CD4-positive, alpha-beta T cell treated with Interleukin-17A for 1 hour (primary cell): Measurements from ENCODE around the gene DIS3L2.
A peak's percentile ranks its signal among the peaks of the same experiment; 100 is the strongest.

Source experiments
- DNase-seq: peaks from one replicate; pipeline ENCODE4 v3.0.0-alpha.2; 2020

Gene DIS3L2

GRCh38 chr2:232276084-232276732 lies 314.7 kb downstream of the DIS3L2 start:
- no peak for DNase-seq

DNA sequence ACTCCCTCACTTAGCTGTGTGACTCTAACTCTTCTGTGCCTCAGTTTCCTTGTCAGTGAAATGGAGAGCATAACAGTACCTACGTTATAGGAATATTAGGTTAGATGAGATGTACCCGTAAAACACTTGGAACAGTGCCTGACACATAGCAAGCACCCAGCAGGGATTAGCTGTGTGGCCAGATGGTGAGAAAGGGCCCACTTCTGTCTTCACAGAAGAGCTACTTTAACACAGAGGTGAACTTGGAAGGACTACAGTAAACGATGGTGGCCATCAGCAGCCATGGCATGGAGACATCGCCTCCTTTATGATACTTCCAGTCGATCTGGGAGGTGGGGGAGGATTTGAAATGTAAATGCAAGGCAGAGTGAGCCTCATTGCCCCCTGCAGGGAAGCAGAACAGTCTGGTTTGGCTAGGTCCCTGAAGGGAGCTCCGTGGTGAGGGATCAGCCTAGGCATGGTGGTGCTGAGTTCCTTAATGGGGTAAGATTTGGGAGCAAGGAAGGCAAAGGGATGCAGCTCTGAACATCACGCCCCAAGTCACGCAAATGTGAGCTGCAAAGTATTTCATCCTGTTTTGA lies 315.3 kb downstream of the DIS3L2 start:
- DNase-seq = no peak

DNA sequence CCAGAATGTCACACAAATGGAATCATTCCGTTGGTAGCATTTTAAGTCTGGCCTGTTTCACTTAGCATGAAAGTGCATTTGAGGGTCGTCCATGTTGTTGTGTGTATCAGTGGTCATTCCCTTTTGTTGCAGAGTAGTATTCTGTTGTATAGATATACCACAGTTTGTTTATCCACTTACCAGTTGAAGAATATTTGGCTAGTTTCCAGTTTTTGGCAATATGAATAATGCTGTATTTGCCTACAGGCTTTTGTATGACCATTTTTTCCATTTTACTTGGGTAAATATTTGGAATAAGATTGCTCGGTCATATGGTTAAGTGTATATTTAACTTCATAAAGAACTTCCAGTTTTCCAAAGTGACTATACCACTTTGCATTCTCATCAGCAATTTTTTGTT lies 317.0 kb downstream of the DIS3L2 start:
- DNase-seq = no peak

- no peak for DNase-seq
Measured at GRCh38 chr2:232280341-232280740, 318.8 kb downstream of the DIS3L2 start.

DNA sequence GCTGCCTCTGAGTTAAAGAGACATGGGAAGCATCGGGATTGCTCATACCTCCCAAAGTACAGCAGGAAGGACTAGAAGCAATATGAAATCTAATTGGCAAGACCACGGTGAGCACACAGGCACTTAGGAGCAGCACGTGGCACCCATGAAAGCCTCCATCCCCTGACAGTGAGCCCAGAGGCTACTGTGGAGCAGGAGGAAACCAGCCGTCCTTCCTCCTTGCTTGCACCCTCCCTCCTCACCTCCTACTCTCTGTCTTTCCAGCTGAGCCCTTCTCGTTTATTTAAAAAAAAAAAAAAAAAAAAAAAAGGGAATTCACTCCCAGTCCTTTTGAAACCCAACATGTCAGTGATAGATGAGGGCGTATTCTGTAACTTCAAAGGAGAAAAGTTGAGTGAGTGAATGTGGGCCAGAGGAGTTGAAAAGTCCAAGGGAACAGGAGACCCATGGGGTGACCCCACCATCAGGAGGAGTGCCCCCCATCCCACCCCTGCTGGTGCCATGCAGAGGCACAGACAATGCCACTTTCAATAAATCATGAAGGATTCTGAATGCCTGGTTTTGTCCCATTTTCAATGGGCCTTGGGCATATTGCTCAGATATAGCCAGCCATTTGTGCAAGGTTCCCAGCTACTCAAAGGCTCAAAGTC lies 320.5 kb downstream of the DIS3L2 start:
- no peak for DNase-seq

GRCh38 chr2:232282508-232283055 lies 321.1 kb downstream of the DIS3L2 start:
- DNase-seq = no peak

- no peak for DNase-seq
Measured at GRCh38 chr2:232286001-232286868, 324.7 kb downstream of the DIS3L2 start.

DNA sequence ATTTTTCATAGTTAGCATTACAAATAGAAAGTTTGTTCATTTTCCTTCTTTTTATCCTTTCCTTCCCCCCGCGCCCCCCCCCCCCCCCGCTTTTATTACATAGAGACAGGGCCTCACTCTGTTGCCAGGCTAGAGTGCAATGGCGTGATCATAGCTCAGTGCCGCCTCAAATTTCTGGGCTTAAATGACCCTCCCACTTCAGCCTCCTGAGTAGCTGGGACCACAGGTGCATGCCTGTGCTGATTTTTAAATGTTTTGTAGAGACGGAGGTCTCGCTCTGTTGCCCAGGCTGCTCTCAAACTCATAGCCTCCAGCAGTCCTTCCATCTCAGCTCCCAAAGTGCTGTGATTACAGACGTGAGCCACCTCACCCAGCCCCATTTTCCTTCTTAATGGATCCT lies 325.8 kb downstream of the DIS3L2 start:
- DNase-seq = no peak

GRCh38 chr2:232288489-232289030 lies 327.0 kb downstream of the DIS3L2 start:
- no peak for DNase-seq

DNA sequence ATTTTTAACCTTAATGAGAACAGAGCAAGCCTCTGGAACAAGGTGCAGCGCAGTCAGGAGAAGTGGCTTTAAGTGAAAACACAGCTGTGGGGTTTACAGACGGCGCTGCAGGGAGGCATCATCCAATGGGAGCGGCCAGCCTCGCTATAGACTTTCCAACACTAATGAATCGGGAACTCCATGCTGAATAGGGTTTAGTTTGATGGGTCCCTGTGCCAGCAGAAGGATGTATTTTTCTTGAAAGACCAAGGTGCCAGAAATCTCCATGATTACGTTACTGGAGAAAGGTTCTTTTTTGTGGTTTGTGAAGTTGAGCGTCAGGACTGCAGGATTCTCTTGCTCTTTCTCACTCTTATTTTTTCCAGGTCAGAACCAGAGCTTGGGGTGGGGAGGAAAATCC lies 329.2 kb downstream of the DIS3L2 start:
- DNase-seq = no peak

GRCh38 chr2:232291343-232291742 lies 329.8 kb downstream of the DIS3L2 start:
- no peak for DNase-seq

- DNase-seq = peak; percentile 46
Measured at GRCh38 chr2:232292395-232293154, 331.1 kb downstream of the DIS3L2 start.

DNA sequence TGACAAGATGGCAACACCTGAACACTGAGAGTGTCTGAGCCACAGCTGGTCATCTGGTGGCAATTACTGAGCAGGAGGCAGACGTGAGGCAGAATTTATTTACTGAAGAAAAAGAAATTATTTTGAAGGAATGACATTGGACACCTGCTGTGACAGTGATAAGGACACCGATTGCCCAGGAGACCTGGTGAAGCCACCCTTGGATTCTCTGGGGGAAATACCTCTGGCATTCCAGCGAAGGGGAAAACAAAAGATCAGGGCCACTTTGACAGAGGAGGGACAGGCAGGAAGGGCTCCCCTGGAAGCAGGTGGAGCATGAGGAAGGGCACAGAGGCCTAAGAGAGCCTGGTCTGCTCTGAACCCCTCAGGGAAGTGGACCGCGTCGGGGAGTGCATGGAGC lies 331.7 kb downstream of the DIS3L2 start:
- DNase-seq = no peak

DNA sequence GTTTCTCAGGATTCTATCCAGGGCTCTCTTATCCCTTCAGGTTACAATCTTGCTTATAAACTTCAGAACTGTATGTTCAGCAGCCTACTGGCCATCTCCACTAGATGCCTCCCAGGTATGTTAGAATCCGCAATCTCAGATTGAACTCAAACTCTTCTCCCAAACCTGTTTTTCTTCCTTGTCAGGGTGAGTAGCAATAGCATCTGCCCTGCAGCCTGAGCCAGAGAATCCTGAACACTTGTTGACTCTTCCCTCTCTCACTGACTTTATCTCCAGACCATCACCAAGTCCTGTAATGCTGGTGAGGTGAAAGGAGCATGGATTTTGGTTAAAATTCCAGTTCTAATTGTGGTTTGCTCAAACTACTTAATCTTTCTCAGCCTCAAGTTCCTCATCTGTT lies 334.5 kb downstream of the DIS3L2 start:
- DNase-seq = no peak

DNA sequence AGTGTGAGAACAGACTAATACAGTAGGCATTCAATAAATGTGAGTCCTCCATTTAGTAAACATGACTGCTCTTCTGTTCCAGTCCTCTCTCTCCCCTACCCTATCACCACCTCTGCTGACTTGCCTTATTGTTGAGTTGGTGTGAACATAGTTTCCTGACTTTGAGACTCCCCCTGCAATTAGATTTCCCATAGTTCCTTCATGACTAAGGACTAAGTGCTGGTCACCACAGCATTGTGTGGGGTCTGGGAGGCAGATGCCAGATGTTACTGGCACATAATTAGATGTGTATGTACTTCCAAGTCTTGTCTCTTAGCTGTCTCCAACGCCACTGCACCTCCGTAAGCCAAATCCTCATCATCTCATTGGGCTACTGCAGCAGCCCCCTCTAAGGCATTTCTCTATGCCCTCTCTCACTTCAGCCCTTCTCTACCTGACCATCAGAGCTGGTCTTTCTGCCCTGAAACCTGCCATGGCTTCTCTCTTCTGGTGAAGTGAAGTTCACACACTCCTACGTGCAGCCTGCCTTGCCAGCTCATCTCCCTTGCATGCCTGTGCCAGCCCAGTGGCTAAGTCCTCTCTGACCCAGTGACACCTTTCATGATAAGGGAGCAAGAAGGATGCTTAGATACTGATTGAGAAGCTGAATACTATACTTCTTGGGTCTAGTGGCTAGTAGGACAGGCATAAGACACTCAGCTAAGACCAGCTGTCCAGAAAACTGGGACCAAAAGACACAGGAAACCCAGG lies 335.4 kb downstream of the DIS3L2 start:
- no peak for DNase-seq

DNA sequence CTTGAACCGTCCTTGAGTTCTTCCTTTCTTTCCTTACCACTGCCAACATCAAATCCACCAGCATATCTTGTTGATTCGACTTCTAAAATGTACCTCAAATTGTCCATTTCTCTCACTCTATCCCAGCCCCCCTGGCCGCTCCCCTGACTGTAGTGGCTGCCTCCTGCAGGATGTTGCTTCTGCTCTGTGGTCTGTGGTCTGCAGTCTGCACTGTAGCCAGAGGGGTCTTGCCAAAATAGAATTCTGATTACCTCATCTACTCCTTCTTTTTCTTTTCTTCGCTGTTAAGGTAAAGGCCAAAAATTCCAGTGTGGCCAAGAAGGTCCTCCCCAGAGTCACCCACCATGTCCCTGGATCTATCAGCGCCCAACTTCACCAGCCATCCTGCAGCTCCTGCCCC lies 337.6 kb downstream of the DIS3L2 start:
- no peak for DNase-seq

DNA sequence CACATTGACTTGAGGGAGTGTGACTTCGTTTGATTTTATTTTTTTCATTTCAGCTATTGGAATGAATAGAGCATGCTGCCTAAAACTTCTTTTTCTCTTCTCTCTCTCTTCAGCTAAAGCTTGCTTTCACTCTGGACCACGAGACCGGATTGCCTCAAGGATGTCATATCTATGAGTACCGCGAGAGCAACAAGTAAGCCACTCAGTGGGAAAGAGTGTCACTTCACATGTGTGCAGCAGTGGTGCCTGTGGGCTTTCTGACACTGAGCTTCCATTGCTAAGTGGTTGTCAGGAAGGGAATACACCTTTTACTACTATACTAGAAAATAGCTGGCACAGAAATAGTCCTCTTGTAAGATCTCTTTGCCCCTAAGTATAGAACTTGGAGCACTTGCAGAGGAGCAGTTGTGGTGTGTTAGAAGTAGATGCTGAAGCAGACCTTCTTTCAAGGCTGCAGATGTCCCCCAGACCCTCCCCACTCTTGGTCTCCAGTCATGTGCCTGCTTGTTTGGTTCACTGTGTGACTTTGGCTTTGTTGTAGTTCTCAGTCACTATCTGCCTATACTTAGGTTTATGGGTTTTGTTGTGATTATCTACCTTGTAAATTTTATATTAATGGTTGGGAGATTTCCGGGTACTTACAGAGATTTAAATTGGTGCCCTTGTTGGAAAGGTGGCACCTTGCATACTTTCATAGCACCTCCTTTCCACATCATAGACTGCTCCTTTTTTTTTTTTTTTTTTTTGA lies 338.6 kb downstream of the DIS3L2 start:
- no peak for DNase-seq

- DNase-seq = no peak
Measured at GRCh38 chr2:232300894-232301387, 339.4 kb downstream of the DIS3L2 start.

DNA sequence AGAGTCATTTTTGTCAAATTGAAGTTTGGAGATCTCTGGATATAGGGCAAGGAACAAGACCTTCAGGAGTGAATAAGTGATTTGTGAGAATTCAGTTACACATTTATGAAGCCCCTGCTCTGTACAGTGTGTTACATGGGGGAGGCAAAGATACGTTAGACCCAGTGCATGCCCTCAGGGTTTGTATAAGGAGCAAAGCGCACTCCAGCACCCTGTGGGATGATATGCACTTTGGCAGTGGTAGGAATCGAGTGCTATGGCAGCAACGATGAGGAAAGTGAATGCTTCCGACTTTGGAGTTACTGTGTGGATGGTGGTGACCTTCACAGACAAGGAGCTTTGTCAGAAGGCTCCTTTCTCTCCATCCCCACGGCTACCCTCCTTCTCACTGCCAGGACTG lies 342.7 kb downstream of the DIS3L2 start:
- no peak for DNase-seq

DNA sequence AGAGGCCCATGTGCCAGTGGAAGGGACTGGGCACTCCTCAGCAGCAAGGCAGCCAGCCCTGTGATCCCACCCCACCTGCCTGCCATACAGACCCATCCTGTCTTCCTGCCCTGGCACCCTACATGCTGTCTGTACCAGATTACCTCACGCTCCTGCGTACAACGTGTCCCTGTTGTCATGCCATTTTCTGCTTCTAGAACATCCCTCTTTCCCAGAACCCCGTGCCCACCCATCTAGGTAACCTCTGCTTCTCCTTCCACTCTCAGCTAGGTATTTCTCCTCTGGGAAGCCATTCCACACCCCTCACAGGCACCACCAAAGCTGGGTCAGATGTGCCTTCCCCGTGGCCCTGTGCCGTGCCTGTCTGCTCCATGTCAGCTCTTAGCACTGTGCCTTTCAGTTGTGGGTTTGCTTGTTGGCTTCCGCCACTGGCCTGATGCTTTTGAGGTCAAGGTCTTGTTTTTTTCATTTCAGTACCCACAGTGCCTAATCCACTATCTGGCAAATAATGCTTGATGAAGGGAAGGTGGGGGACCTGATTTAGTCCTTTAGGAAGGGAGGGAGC lies 345.3 kb downstream of the DIS3L2 start:
- DNase-seq = no peak
